GM12874 (cell line): ENCODE data around the gene TTC23L.

ENCODE experiments used
- TF ChIP-seq, protein P1 (sequence below): IDR thresholded peaks from 2 replicates; pipeline ENCODE4 v1.5.1; 2011; ENCODE audit warnings: low read depth, mild to moderate bottlenecking, control low read depth, low read length, moderate library complexity; ENCODE audit not compliant: insufficient read depth

TTC23L gene

DNA sequence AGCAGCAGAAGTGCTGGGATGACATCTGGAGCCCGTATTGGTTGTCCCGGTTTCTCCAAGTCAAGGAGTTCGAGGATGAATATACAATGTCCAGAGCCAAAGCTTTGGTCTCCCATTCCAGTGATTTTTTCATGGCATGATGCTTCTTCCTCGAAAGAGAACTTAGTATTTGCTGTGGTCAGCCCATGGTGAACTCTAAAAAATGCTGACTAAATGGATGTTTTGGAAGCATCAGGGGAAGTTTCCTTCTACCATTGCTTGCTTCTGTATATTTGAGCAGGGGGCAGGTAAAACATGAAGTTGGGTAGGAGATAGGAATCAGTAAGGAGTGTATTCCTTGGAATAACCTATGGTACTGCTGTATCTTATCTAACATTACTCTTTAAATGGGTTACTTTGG is 8.6 kb downstream of the TTC23L start:
- TF ChIP-seq, protein P1, sequence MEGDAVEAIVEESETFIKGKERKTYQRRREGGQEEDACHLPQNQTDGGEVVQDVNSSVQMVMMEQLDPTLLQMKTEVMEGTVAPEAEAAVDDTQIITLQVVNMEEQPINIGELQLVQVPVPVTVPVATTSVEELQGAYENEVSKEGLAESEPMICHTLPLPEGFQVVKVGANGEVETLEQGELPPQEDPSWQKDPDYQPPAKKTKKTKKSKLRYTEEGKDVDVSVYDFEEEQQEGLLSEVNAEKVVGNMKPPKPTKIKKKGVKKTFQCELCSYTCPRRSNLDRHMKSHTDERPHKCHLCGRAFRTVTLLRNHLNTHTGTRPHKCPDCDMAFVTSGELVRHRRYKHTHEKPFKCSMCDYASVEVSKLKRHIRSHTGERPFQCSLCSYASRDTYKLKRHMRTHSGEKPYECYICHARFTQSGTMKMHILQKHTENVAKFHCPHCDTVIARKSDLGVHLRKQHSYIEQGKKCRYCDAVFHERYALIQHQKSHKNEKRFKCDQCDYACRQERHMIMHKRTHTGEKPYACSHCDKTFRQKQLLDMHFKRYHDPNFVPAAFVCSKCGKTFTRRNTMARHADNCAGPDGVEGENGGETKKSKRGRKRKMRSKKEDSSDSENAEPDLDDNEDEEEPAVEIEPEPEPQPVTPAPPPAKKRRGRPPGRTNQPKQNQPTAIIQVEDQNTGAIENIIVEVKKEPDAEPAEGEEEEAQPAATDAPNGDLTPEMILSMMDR: no peak

DNA sequence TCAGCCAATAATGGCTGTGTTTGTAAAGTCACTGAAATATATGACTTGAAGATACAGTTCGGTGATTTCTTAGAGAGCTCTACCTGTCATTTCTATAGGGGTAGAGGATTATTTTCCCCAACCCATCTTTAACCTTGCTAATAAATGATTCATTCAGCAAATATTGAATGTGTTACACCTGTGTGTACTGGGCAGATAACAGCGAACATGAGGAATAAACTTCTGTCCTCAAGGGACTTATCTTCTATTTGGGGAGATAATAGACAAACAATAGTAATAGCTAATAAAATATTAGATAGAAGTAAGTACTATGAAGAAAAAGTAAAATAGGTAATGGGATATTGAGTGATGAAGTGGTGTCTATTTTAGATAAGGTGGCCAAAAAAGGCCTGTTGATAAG is 9.3 kb downstream of the TTC23L start:
- TF ChIP-seq, protein P1: no peak

DNA sequence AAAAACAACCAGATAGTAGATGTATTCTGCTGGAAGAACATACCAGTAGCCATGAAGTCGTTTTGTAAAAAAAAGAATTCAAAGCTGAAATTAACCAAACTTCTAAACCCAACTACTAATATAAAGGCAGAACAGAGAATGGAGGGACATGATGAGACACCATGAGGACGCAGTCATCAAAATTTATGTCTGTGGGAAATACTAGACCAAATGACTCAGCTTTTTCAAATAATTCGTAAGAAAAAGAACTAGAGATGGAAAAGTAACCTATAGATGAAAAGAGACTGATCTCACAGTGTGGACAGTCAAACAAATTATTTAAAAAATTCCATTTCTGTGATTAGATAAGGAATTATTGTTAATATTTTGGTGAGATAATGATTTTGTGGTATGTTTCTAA is 10.3 kb downstream of the TTC23L start:
- TF ChIP-seq, protein P1: no peak

GRCh38 chr5:34854459-34855174 is 15.7 kb downstream of the TTC23L start:
- TF ChIP-seq, protein P1: no peak

DNA sequence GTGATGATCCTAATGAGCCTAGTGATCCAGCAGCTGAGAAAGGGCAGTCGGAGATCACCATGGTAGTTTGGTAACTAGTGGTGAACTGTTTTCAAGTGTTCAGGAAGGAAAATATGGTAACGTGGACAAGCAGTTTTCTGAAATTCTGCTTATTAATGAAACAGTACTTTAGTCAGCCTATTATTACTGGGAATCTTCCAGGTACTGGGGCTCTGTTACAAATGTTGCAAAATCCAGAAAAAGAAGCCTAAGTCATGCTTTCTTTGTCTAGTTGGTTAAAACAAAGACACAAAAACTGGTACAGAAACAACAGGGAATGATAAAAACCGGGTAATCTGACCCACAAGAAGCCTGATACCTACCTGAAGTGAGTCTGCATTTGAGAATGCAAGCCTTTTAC is 18.2 kb downstream of the TTC23L start:
- TF ChIP-seq, protein P1: no peak

DNA sequence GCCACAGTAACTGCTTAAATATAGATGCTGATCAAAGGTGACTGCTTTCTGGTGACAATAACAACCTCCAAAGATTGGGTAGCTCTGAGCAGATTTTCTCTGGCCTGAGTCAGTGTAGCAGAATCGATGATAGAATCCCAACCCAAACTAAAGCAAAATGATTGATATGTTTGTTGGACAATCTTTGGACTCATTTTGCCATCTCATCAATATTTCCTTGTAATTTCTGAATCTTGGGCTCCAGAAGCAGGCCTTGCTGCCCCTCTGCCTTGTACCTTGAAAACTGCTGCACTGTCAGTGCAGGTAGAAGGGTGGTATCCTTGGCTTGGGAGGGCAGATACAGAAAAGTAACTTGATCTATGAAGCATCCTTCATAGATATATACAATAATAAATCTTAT is 18.9 kb downstream of the TTC23L start:
- TF ChIP-seq, protein P1: no peak

- TF ChIP-seq, protein P1: no peak
Measured at GRCh38 chr5:34858790-34859189, 19.8 kb downstream of the TTC23L start.

- TF ChIP-seq, protein P1: no peak
Measured at GRCh38 chr5:34859253-34859652, 20.3 kb downstream of the TTC23L start.
